Neural progenitor cell (in vitro differentiated cells): ENCODE data around the gene LGALS1. TPM values are rescaled to one million over a fixed set of nuclear protein-coding genes. Genes with fewer than 3 reads are reported as not detected.

ENCODE experiments used
- DNase-seq: peaks from one replicate; pipeline ENCODE4 v3.0.0-alpha.2; 2016; ENCODE audit warnings: low spot score
- H2AFZ ChIP-seq: fragments of 200-600 bp; sonication (generic); replicated peaks from 2 replicates; pipeline ENCODE4 v1.6.1; 2016; ENCODE audit warnings: antibody characterized with exemption
- H3F3A ChIP-seq: fragments of 200-600 bp; sonication (generic); 2 replicates; pipeline ENCODE4 v1.6.1; 2016; ENCODE audit warnings: antibody characterized with exemption, low read depth
- H3K27ac ChIP-seq: fragments of 200-600 bp; sonication (generic); 2 replicates; pipeline ENCODE4 v1.5.1; 2016; ENCODE audit warnings: mild to moderate bottlenecking
- H3K27me3 ChIP-seq: fragments of 200-600 bp; sonication (generic); 2 replicates; pipeline ENCODE4 v1.6.1; 2016; ENCODE audit warnings: mild to moderate bottlenecking, moderate library complexity
- H3K36me3 ChIP-seq: fragments of 200-600 bp; sonication (generic); 2 replicates; pipeline ENCODE4 v1.5.1; 2016
- H3K4me1 ChIP-seq: fragments of 200-600 bp; sonication (generic); 2 replicates; pipeline ENCODE4 v1.6.1; 2016; ENCODE audit warnings: mixed run types
- H3K4me2 ChIP-seq: fragments of 200-600 bp; sonication (generic); 2 replicates; pipeline ENCODE4 v1.6.1; 2016
- H3K4me3 ChIP-seq: fragments of 200-600 bp; sonication (generic); 2 replicates; pipeline ENCODE4 v1.5.1; 2016
- H3K79me2 ChIP-seq: fragments of 200-600 bp; sonication (generic); 2 replicates; pipeline ENCODE4 v1.6.1; 2016; ENCODE audit warnings: low read depth
- H3K9ac ChIP-seq: fragments of 200-600 bp; sonication (generic); 2 replicates; pipeline ENCODE4 v1.6.1; 2016
- H3K9me3 ChIP-seq: fragments of 200-600 bp; sonication (generic); 2 replicates; pipeline ENCODE4 v1.5.1; 2016; ENCODE audit warnings: low read depth
- H4K20me1 ChIP-seq: fragments of 200-600 bp; sonication (generic); 2 replicates; pipeline ENCODE4 v1.6.1; 2016; ENCODE audit warnings: low read depth
- H3K27ac Mint-ChIP-seq: 3 replicates; pipeline ENCODE4 v1.8.0; 2021; ENCODE audit warnings: mixed read lengths
- H3K27me3 Mint-ChIP-seq: 2 replicates; pipeline ENCODE4 v1.8.0; 2022; ENCODE audit warnings: low read depth, mild to moderate bottlenecking, inconsistent platforms, moderate library complexity, mixed read lengths; ENCODE audit not compliant: insufficient read depth
- H3K36me3 Mint-ChIP-seq: 3 replicates; pipeline ENCODE4 v1.8.0; 2021; ENCODE audit warnings: mixed read lengths
- H3K4me1 Mint-ChIP-seq: 3 replicates; pipeline ENCODE4 v1.8.0; 2021; ENCODE audit warnings: mixed read lengths
- H3K4me3 Mint-ChIP-seq: 3 replicates; pipeline ENCODE4 v1.8.0; 2021; ENCODE audit warnings: mild to moderate bottlenecking, moderate library complexity, mixed read lengths
- H3K9me3 Mint-ChIP-seq: 3 replicates; pipeline ENCODE4 v1.8.0; 2020; ENCODE audit warnings: mixed read lengths
- CTCF ChIP-seq: fragments of 200-600 bp; sonication (generic); IDR thresholded peaks from 2 replicates; pipeline ENCODE4 v1.5.1; 2017; ENCODE audit warnings: antibody characterized with exemption, mild to moderate bottlenecking
- EZH2 ChIP-seq: fragments of 200-600 bp; sonication (generic); IDR thresholded peaks from 2 replicates; pipeline ENCODE4 v1.6.1; 2017; ENCODE audit warnings: antibody characterized with exemption, mild to moderate bottlenecking, moderate library complexity
- EZH2phosphoT487 ChIP-seq: fragments of 200-600 bp; sonication (generic); IDR thresholded peaks from 2 replicates; pipeline ENCODE4 v1.6.1; 2017; ENCODE audit warnings: antibody characterized with exemption
- total RNA-seq: library from RNA; depleted of rRNA; stranded (reverse); fragments of >200 nt; gene quantifications from 2 replicates; pipeline ENCODE4 v1.2.3, GENCODE V29; 2015; ENCODE audit warnings: low replicate concordance

The LGALS1 gene
- total RNA-seq, 1 donor from 2014 or later, result 14.9 TPM

GRCh38 chr22:37703906-37704305, 28.5 kb downstream of the LGALS1 start:
- H3K9me3 Mint-ChIP-seq, result no peaks in the 10 kb centered on the region
- no peak overlapping the region for H3K4me3 Mint-ChIP-seq
- peaks cover 23% of the 10 kb centered on the region for H3K36me3 Mint-ChIP-seq
- no peak overlapping the region for H3K4me2 ChIP-seq
- H3K4me1 ChIP-seq, result no peaks in the 10 kb centered on the region
- no peaks in the 10 kb centered on the region for H3K79me2 ChIP-seq
- H3K4me3 ChIP-seq, result no peak overlapping the region
- no peak overlapping the region for H3K9ac ChIP-seq
- no peak overlapping the region for H3K27ac ChIP-seq
- H3K27me3 ChIP-seq, result no peaks in the 10 kb centered on the region
- peaks cover 6% of the 10 kb centered on the region for H3K27me3 Mint-ChIP-seq
- no peak for DNase-seq
- H2AFZ ChIP-seq, result no peak overlapping the region
- H3K27ac Mint-ChIP-seq, result no peak overlapping the region
- H3F3A ChIP-seq, result no peaks in the 10 kb centered on the region
- no peaks in the 10 kb centered on the region for H3K4me1 Mint-ChIP-seq
- TF ChIP-seq EZH2phosphoT487 (no peak), EZH2 (no peak), CTCF (no peak)
- no peaks in the 10 kb centered on the region for H4K20me1 ChIP-seq
- H3K9me3 ChIP-seq, result no peaks in the 10 kb centered on the region
- H3K36me3 ChIP-seq, result no peaks in the 10 kb centered on the region

- Histone ChIP-seq H4K20me1 (no peaks in the 10 kb centered on the region), H2AFZ (no peak overlapping the region), H3K27ac (no peak overlapping the region), H3F3A (no peaks in the 10 kb centered on the region), H3K9me3 (no peaks in the 10 kb centered on the region), H3K4me1 (no peaks in the 10 kb centered on the region), H3K36me3 (no peaks in the 10 kb centered on the region), H3K27me3 (no peaks in the 10 kb centered on the region), H3K4me2 (no peak overlapping the region), H3K4me3 (no peak overlapping the region), H3K9ac (no peak overlapping the region), H3K79me2 (no peaks in the 10 kb centered on the region)
- Mint-ChIP-seq H3K27ac (no peak overlapping the region), H3K27me3 (peaks cover 6% of the 10 kb centered on the region), H3K4me3 (no peak overlapping the region), H3K9me3 (no peaks in the 10 kb centered on the region), H3K4me1 (no peaks in the 10 kb centered on the region), H3K36me3 (peaks cover 21% of the 10 kb centered on the region)
- TF ChIP-seq CTCF (no peak), EZH2 (no peak), EZH2phosphoT487 (no peak)
- DNase-seq, result no peak
Measured at GRCh38 chr22:37704645-37705044, 29.2 kb downstream of the LGALS1 start.

- Mint-ChIP-seq H3K27me3 (peaks cover 6% of the 10 kb centered on the region), H3K9me3 (no peaks in the 10 kb centered on the region), H3K4me3 (no peak overlapping the region), H3K36me3 (peaks cover 21% of the 10 kb centered on the region), H3K27ac (no peak overlapping the region), H3K4me1 (no peaks in the 10 kb centered on the region)
- H3K79me2 ChIP-seq, result no peaks in the 10 kb centered on the region
- no peak overlapping the region for H3K9ac ChIP-seq
- no peaks in the 10 kb centered on the region for H3F3A ChIP-seq
- no peak for DNase-seq
- H2AFZ ChIP-seq, result no peak overlapping the region
- no peak overlapping the region for H3K4me3 ChIP-seq
- H3K4me2 ChIP-seq, result no peak overlapping the region
- no peaks in the 10 kb centered on the region for H3K4me1 ChIP-seq
- H4K20me1 ChIP-seq, result no peaks in the 10 kb centered on the region
- no peaks in the 10 kb centered on the region for H3K36me3 ChIP-seq
- no peaks in the 10 kb centered on the region for H3K27me3 ChIP-seq
- H3K27ac ChIP-seq, result no peak overlapping the region
- no peaks in the 10 kb centered on the region for H3K9me3 ChIP-seq
- TF ChIP-seq CTCF (no peak), EZH2phosphoT487 (no peak), EZH2 (no peak)
Measured at GRCh38 chr22:37705205-37705604, 29.8 kb downstream of the LGALS1 start.
